GM18519 (cell line): ENCODE data around the gene TIPARP.
"Not testable (repeated sequence)": the region's sequence is repeated elsewhere in the genome, so short reads cannot be mapped to it uniquely, and the experiment has no call there.

Source experiments
- ATAC-seq: cut with Tn5 transposase; IDR thresholded peaks from one replicate; pipeline ENCODE4 v1.9.1; 2021; ENCODE audit warnings: mild to moderate bottlenecking, moderate library complexity; ENCODE audit not compliant: unreplicated experiment, low FRiP score

TIPARP gene

GRCh38 chr3:156644958-156645357 is 29.4 kb upstream of the TIPARP start:
- ATAC-seq: no peak

- ATAC-seq: no peak
Measured at GRCh38 chr3:156646958-156647357, 27.4 kb upstream of the TIPARP start.

GRCh38 chr3:156648086-156648485 is 26.3 kb upstream of the TIPARP start:
- no peak for ATAC-seq

- no peak for ATAC-seq
Measured at GRCh38 chr3:156649681-156650080, 24.7 kb upstream of the TIPARP start.

GRCh38 chr3:156652661-156653060 is 21.7 kb upstream of the TIPARP start:
- not testable (repeated sequence) for ATAC-seq

- no peak for ATAC-seq
Measured at GRCh38 chr3:156654834-156655233, 19.6 kb upstream of the TIPARP start.

- ATAC-seq: peak; percentile 61
Measured at GRCh38 chr3:156655819-156656550, 18.4 kb upstream of the TIPARP start.

GRCh38 chr3:156657440-156657839 is 16.9 kb upstream of the TIPARP start:
- ATAC-seq: no peak

GRCh38 chr3:156657862-156658731 is 16.3 kb upstream of the TIPARP start:
- no peak for ATAC-seq

GRCh38 chr3:156658732-156659090 is 15.7 kb upstream of the TIPARP start:
- ATAC-seq: no peak

- ATAC-seq: no peak
Measured at GRCh38 chr3:156659260-156659659, 15.1 kb upstream of the TIPARP start.

GRCh38 chr3:156661155-156661554 is 13.2 kb upstream of the TIPARP start:
- ATAC-seq: no peak

- no peak for ATAC-seq
Measured at GRCh38 chr3:156664011-156664830, 10.2 kb upstream of the TIPARP start.

- ATAC-seq: peak; percentile 76
Measured at GRCh38 chr3:156664831-156665178, 9.6 kb upstream of the TIPARP start.

GRCh38 chr3:156665291-156665690 is 9.1 kb upstream of the TIPARP start:
- ATAC-seq: no peak

GRCh38 chr3:156666073-156666472 is 8.3 kb upstream of the TIPARP start:
- ATAC-seq: no peak

- ATAC-seq: no peak
Measured at GRCh38 chr3:156668073-156668763, 6.2 kb upstream of the TIPARP start.

- ATAC-seq: no peak
Measured at GRCh38 chr3:156670077-156670476, 4.3 kb upstream of the TIPARP start.

- ATAC-seq: no peak
Measured at GRCh38 chr3:156670652-156671051, 3.7 kb upstream of the TIPARP start.

- ATAC-seq: no peak
Measured at GRCh38 chr3:156673732-156674045, 701 bp upstream of the TIPARP start.
